Measurements from ENCODE around the gene CTNNBIP1. TPM values are rescaled to one million over a fixed set of nuclear protein-coding genes. Genes with fewer than 3 reads are reported as not detected.

Gene CTNNBIP1
- total RNA-seq, 1 experiment from 2014 or later = 44.4 TPM

DNA sequence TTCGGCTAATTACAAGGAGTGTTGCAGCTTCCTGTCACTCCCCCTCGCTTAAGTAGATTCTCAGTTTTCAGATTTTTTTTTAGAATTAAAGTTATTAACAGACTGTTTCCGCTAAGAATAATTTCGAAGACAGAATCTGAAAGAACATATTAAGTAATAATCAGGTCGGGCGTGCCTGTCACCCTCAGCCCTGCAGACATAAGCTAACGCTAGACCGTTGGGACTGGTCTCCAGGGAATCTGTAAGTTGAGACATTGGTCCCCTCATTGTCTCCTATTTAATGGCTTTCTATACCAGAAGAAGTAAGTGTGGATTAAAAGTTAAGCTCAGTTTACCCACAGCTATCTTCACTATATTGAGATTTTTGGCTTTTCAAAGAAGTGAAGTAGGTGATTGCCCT lies 47.7 kb upstream of the CTNNBIP1 start:
- Histone ChIP-seq H3K79me1 (ENCODE audit: insufficient read depth, low read depth, low read length, poor library complexity, severe bottlenecking) (no peaks in the 10 kb centered on the region), H3K4me2 (ENCODE audit: insufficient read depth, insufficient read length, low read length) (no peak overlapping the region), H2BK12ac (ENCODE audit: insufficient read length, low read depth, low read length) (no peak overlapping the region), H3K23ac (ENCODE audit: insufficient read length, low read depth, low read length) (no peak overlapping the region), H3K9me3 (ENCODE audit: control insufficient read depth, low read depth, low read length) (no peaks in the 10 kb centered on the region), H3K9ac (ENCODE audit: extremely low read depth, insufficient read length, low read length) (no peak overlapping the region), H4K5ac (ENCODE audit: insufficient read length, low read depth, low read length) (no peak overlapping the region), H2BK120ac (ENCODE audit: low read depth, low read length, poor library complexity, severe bottlenecking) (no peak overlapping the region), H3K27me3 (ENCODE audit: insufficient read depth, low read length) (no peaks in the 10 kb centered on the region), H3K79me2 (ENCODE audit: insufficient read depth, low read length) (no peaks in the 10 kb centered on the region), H3T11ph (ENCODE audit: low read length) (no peak overlapping the region), H2BK5ac (ENCODE audit: insufficient read length, low read length) (no peak overlapping the region), H3K27ac (ENCODE audit: insufficient read length, low read depth, low read length) (no peak overlapping the region), H3K4ac (ENCODE audit: low read depth, low read length) (no peak overlapping the region), H2BK20ac (ENCODE audit: low read depth, low read length, poor library complexity, severe bottlenecking) (no peak overlapping the region), H2BK15ac (ENCODE audit: low read depth, low read length) (no peak overlapping the region), H2AK5ac (ENCODE audit: insufficient read length, low read length) (no peak overlapping the region), H3K18ac (ENCODE audit: insufficient read length, low read depth, low read length) (no peak overlapping the region), H3K56ac (ENCODE audit: insufficient read length, low read depth, low read length) (no peak overlapping the region), H3K14ac (ENCODE audit: insufficient read depth, low read length) (no peak overlapping the region), H2AFZ (ENCODE audit: low read length) (no peak overlapping the region), H4K91ac (ENCODE audit: insufficient read length, low read depth, low read length) (no peak overlapping the region), H4K8ac (replicated peaks; ENCODE audit: insufficient read length, low read depth, low read length) (no peak overlapping the region), H3K23me2 (ENCODE audit: insufficient read length, low read depth, low read length, poor library complexity, severe bottlenecking) (no peaks in the 10 kb centered on the region), H3K4me1 (ENCODE audit: insufficient read depth, low read length) (peaks cover 6% of the 10 kb centered on the region), H4K20me1 (ENCODE audit: control insufficient read depth, insufficient read depth, insufficient read length) (no peaks in the 10 kb centered on the region)
- Mint-ChIP-seq H3K4me3 (no peak overlapping the region), H3K36me3 (ENCODE audit: insufficient read depth in 1 of 3, low read depth in 3 of 3) (0 out of 7 replicates have a peak, but pooled peaks cover 0 to 2% (median 0%) of the 10 kb centered on the region in 3 experiments), H3K27ac (no peak overlapping the region), H3K27me3 (ENCODE audit: low read depth) (no peaks in the 10 kb centered on the region), H3K4me1 (peaks cover 9 to 10% of the 10 kb centered on the region in 2 experiments), H3K9me3 (no peaks in the 10 kb centered on the region)
- no CpG with 5 or more reads among the region's 8 CpGs for WGBS (ENCODE audit: extremely low coverage, insufficient read length, low lambda C conversion rate)
- TF ChIP-seq, protein P1, sequence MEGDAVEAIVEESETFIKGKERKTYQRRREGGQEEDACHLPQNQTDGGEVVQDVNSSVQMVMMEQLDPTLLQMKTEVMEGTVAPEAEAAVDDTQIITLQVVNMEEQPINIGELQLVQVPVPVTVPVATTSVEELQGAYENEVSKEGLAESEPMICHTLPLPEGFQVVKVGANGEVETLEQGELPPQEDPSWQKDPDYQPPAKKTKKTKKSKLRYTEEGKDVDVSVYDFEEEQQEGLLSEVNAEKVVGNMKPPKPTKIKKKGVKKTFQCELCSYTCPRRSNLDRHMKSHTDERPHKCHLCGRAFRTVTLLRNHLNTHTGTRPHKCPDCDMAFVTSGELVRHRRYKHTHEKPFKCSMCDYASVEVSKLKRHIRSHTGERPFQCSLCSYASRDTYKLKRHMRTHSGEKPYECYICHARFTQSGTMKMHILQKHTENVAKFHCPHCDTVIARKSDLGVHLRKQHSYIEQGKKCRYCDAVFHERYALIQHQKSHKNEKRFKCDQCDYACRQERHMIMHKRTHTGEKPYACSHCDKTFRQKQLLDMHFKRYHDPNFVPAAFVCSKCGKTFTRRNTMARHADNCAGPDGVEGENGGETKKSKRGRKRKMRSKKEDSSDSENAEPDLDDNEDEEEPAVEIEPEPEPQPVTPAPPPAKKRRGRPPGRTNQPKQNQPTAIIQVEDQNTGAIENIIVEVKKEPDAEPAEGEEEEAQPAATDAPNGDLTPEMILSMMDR (conservative IDR thresholded peaks at IDR 0.05) = no peak
- no peak for DNase-seq
